Measurements from ENCODE around the gene OPN3. TPM values are rescaled to one million over a fixed set of nuclear protein-coding genes. Genes with fewer than 3 reads are reported as not detected.

The OPN3 gene
- total RNA-seq, 1 experiment from 2014 or later, result 10.0 TPM

DNA sequence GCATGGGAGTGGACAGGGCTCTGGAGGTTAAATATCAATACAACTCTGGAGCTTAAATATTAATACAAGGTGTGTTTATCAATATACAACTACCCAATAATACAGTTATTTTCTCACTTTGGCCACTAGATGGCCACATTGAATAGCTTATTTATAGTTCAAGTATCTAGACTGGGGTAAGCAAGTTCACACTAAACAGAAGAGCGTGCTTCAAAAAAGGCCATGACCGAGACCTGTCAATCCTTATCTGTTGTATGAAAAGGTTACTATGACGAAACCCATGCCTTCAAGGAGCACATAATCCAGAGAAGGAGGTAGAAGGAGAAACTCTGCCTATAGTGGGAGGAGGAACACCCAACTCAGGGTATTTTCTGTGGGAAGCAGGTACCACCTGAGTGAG, 29.1 kb downstream of the OPN3 start:
- Histone ChIP-seq H3K79me2 (ENCODE audit: insufficient read depth, low read length) (no peaks in the 10 kb centered on the region), H3K4me1 (ENCODE audit: insufficient read depth, low read length) (no peaks in the 10 kb centered on the region), H4K91ac (ENCODE audit: insufficient read length, low read depth, low read length) (no peak overlapping the region), H2BK5ac (ENCODE audit: insufficient read length, low read length) (no peak overlapping the region), H4K20me1 (ENCODE audit: control insufficient read depth, insufficient read depth, insufficient read length) (no peaks in the 10 kb centered on the region), H3K27me3 (ENCODE audit: insufficient read depth, low read length) (no peaks in the 10 kb centered on the region), H2BK120ac (ENCODE audit: low read depth, low read length, poor library complexity, severe bottlenecking) (no peak overlapping the region), H3T11ph (ENCODE audit: low read length) (no peak overlapping the region), H2BK12ac (ENCODE audit: insufficient read length, low read depth, low read length) (no peak overlapping the region), H3K9ac (ENCODE audit: extremely low read depth, insufficient read length, low read length) (no peak overlapping the region), H3K4me2 (ENCODE audit: insufficient read depth, insufficient read length, low read length) (no peak overlapping the region), H3K23ac (ENCODE audit: insufficient read length, low read depth, low read length) (no peak overlapping the region), H2BK20ac (ENCODE audit: low read depth, low read length, poor library complexity, severe bottlenecking) (no peak overlapping the region), H3K18ac (ENCODE audit: insufficient read length, low read depth, low read length) (no peak overlapping the region), H3K23me2 (ENCODE audit: insufficient read length, low read depth, low read length, poor library complexity, severe bottlenecking) (no peaks in the 10 kb centered on the region), H2AFZ (ENCODE audit: low read length) (no peak overlapping the region), H2BK15ac (ENCODE audit: low read depth, low read length) (no peak overlapping the region), H3K56ac (ENCODE audit: insufficient read length, low read depth, low read length) (no peak overlapping the region), H3K79me1 (ENCODE audit: insufficient read depth, low read depth, low read length, poor library complexity, severe bottlenecking) (no peaks in the 10 kb centered on the region), H4K8ac (replicated peaks; ENCODE audit: insufficient read length, low read depth, low read length) (no peak overlapping the region), H3K4ac (ENCODE audit: low read depth, low read length) (no peak overlapping the region), H4K5ac (ENCODE audit: insufficient read length, low read depth, low read length) (no peak overlapping the region), H3K9me3 (ENCODE audit: control insufficient read depth, low read depth, low read length) (no peaks in the 10 kb centered on the region), H2AK5ac (ENCODE audit: insufficient read length, low read length) (no peak overlapping the region), H3K14ac (ENCODE audit: insufficient read depth, low read length) (no peak overlapping the region), H3K27ac (ENCODE audit: insufficient read length, low read depth, low read length) (no peak overlapping the region)
- no peaks in the 10 kb centered on the region; a peak in 1 of 5 replicates for H3K9me3 Mint-ChIP-seq
- TF ChIP-seq, protein P1, sequence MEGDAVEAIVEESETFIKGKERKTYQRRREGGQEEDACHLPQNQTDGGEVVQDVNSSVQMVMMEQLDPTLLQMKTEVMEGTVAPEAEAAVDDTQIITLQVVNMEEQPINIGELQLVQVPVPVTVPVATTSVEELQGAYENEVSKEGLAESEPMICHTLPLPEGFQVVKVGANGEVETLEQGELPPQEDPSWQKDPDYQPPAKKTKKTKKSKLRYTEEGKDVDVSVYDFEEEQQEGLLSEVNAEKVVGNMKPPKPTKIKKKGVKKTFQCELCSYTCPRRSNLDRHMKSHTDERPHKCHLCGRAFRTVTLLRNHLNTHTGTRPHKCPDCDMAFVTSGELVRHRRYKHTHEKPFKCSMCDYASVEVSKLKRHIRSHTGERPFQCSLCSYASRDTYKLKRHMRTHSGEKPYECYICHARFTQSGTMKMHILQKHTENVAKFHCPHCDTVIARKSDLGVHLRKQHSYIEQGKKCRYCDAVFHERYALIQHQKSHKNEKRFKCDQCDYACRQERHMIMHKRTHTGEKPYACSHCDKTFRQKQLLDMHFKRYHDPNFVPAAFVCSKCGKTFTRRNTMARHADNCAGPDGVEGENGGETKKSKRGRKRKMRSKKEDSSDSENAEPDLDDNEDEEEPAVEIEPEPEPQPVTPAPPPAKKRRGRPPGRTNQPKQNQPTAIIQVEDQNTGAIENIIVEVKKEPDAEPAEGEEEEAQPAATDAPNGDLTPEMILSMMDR (conservative IDR thresholded peaks at IDR 0.05), result peak; percentile 80
- no peak overlapping the region for H3K27ac Mint-ChIP-seq
- no peaks in the 10 kb centered on the region for H3K27me3 Mint-ChIP-seq (ENCODE audit: low read depth)
- no peak overlapping the region for H3K4me3 Mint-ChIP-seq
- no peaks in the 10 kb centered on the region; a peak in 1 of 7 replicates for H3K36me3 Mint-ChIP-seq (ENCODE audit: insufficient read depth in 1 of 3, low read depth in 3 of 3)
- WGBS (ENCODE audit: extremely low coverage, insufficient read length, low lambda C conversion rate), result no CpG with 5 or more reads among the region's 3 CpGs
- H3K4me1 Mint-ChIP-seq, result 0 out of 4 replicates have a peak, but pooled peaks cover 0 to 2% of the 10 kb centered on the region in 2 experiments
- no peak for DNase-seq

All from H9 (cell line).